HepG2 (cell line): ENCODE measurements around the gene FCHO1. TPM values are rescaled to one million over a fixed set of nuclear protein-coding genes. Genes with fewer than 3 reads are reported as not detected.

Experiments used
- ATAC-seq: fragments of 200-7000 bp; cut with Tn5 transposase; 3 replicates; pipeline ENCODE4 v1.9.1; 2020; ENCODE audit warnings: mild to moderate bottlenecking, moderate library complexity
- BruUV-seq: library from RNA; stranded (reverse); fragments of 400-500 nt; replicated peaks from 2 replicates; lab custom pipeline; 2021; lab: Mats Ljungman, UMichigan
- CTCF ChIA-PET: fragments of 300-600 bp; formaldehyde crosslinking; extraction: SDS; loops from one replicate; lab custom pipeline; 2021; ENCODE audit warnings: low total read pairs, inconsistent platforms, low intra/inter-chr PET ratio; lab: Yijun Ruan, JAX
- POLR2A ChIA-PET: fragments of 350-600 bp; sonication (Branson Sonifier 250); formaldehyde crosslinking; loops from one replicate; lab custom pipeline; 2020; ENCODE audit warnings: antibody characterized with exemption, inconsistent platforms; lab: Yijun Ruan, JAX
- DNase-seq: peaks from one replicate; pipeline ENCODE4 v3.0.0-alpha.2; 2015; ENCODE audit warnings: low spot score
- FAIRE-seq: peaks from 3 replicates; lab custom pipeline; 2011; peaks lifted over from hg19 to GRCh38; lab: Jason Lieb, UNC
- H2AFZ ChIP-seq: one replicate; pipeline ENCODE4 v1.6.1; 2011; ENCODE audit warnings: low read length, inconsistent platforms
- H3K27ac ChIP-seq: fragments of 300-600 bp; 3 replicates; pipeline ENCODE4 v1.8.0; 2011; ENCODE audit warnings: mixed run types, mild to moderate bottlenecking, mixed read lengths, low read length, inconsistent platforms; ENCODE audit not compliant: insufficient read depth; ENCODE audit errors: extremely low read length
- H3K27me3 ChIP-seq, 2 experiments: fragments of 200-600 bp in 1 of 2; 2 replicates in 1 of 2; 3 replicates in 1 of 2; pipeline versions ENCODE4 v1.6.0 to v1.8.0; 2011; ENCODE audit warnings: low read length in 2 of 2, mild to moderate bottlenecking in 2 of 2, moderate library complexity in 2 of 2, inconsistent platforms in 1 of 2; ENCODE audit not compliant: insufficient read depth in 2 of 2, control insufficient read depth in 1 of 2
- H3K36me3 ChIP-seq, 2 experiments: fragments of 200-600 bp in 1 of 2; replicated peaks in 1 of 2; 2 replicates in 1 of 2; 3 replicates in 1 of 2; pipeline versions ENCODE4 v1.5.1 to v1.8.0; 2011; ENCODE audit warnings: low read length in 2 of 2, inconsistent platforms in 1 of 2; ENCODE audit not compliant: insufficient read depth in 2 of 2, control insufficient read depth in 1 of 2
- H3K4me1 ChIP-seq: 2 replicates; pipeline ENCODE4 v1.5.1; 2012; ENCODE audit warnings: low read length, inconsistent platforms; ENCODE audit not compliant: insufficient read depth
- H3K4me2 ChIP-seq: 2 replicates; pipeline ENCODE4 v1.6.0; 2011; ENCODE audit warnings: low read depth, low read length, inconsistent platforms
- H3K4me3 ChIP-seq, 3 experiments: fragments of 200-600 bp in 1 of 3; sonication (generic), shearing (Covaris generic) in 1 of 3; replicated peaks in 1 of 3; 2 replicates each; pipeline ENCODE4 v1.5.1; 2011 to 2016; ENCODE audit warnings: low read length in 3 of 3, inconsistent platforms in 2 of 3, low read depth in 2 of 3, mild to moderate bottlenecking in 2 of 3, control low read depth in 1 of 3, mixed read lengths in 1 of 3; ENCODE audit not compliant: insufficient read depth in 1 of 3
- H3K79me2 ChIP-seq: one replicate; pipeline ENCODE4 v1.6.1; 2011; ENCODE audit warnings: low read length, inconsistent platforms; ENCODE audit not compliant: insufficient read depth
- H3K9ac ChIP-seq: 2 replicates; pipeline ENCODE4 v1.6.0; 2011; ENCODE audit warnings: mild to moderate bottlenecking, low read depth, low read length, inconsistent platforms; ENCODE audit not compliant: insufficient read depth
- H3K9me3 ChIP-seq: 2 replicates; pipeline ENCODE4 v1.5.1; 2012; ENCODE audit warnings: mild to moderate bottlenecking, low read length
- H4K20me1 ChIP-seq: 2 replicates; pipeline ENCODE4 v1.6.0; 2011; ENCODE audit warnings: inconsistent platforms, mild to moderate bottlenecking, low read length, moderate library complexity; ENCODE audit not compliant: insufficient read depth
- AGO2 ChIP-seq: fragments of 200-400 bp; formaldehyde crosslinking; optimal IDR thresholded peaks from 2 replicates; pipeline ENCODE3; 2017; ENCODE audit warnings: mild to moderate bottlenecking, low read depth, low read length, moderate library complexity
- RBFOX2 ChIP-seq: fragments of 200-400 bp; formaldehyde crosslinking; IDR thresholded peaks from 2 replicates; pipeline ENCODE4 v1.6.1; 2017; ENCODE audit warnings: low read depth, mild to moderate bottlenecking, low read length
- ZC3H13 ChIP-seq: sonication (generic); formaldehyde crosslinking; IDR thresholded peaks from 2 replicates; pipeline ENCODE4 v1.8.1; 2023; ENCODE audit warnings: mild to moderate bottlenecking, missing genetic modification reagents, moderate library complexity
- ZNF44 ChIP-seq: sonication (generic); formaldehyde crosslinking; IDR thresholded peaks from 2 replicates; pipeline ENCODE4 v1.5.1; 2020; ENCODE audit warnings: mild to moderate bottlenecking, missing genetic modification reagents
- ZNF790 ChIP-seq: sonication (generic); formaldehyde crosslinking; IDR thresholded peaks from 2 replicates; pipeline ENCODE4 v1.8.0; 2022; ENCODE audit warnings: missing genetic modification reagents, mild to moderate bottlenecking, borderline replicate concordance
- WGBS: methylation state at CpG from one replicate; pipeline ENCODE4 v1.1.6; 2017; ENCODE audit warnings: low lambda C conversion rate; 5-methylcytosine and 5-hydroxymethylcytosine counted together
- in situ Hi-C: cut with HindIII; loops from 2 replicates; pipeline ENCODE4 v1.10.0; 2017; ENCODE audit warnings: low pct_unique_long_range_greater_than_20kb; ENCODE audit not compliant: extremely low pct_ligation_motif_present
- intact Hi-C: fragments of 100-400 bp; cut with micrococcal nuclease; formaldehyde crosslinking; loops from one replicate; pipeline ENCODE4 v1.10.0; 2022; ENCODE audit not compliant: unreplicated experiment
- polyA plus RNA-seq, 8 experiments: library from polyadenylated mRNA; depleted of rRNA in 3 of 8; stranded (reverse) in 7 of 8; unstranded in 1 of 8; fragments of >200 nt; fragmentation: Illumina TruSeq in 4 of 8; extraction: Trizol in 4 of 8; gene quantifications; 2 replicates each; pipeline versions ENCODE4 v1.2.1 to v1.2.3, GENCODE V29; 2011 to 2016; ENCODE audit warnings: low read depth in 4 of 8, missing spikeins in 1 of 8, mixed read lengths in 1 of 8; ENCODE audit not compliant: insufficient read depth in 1 of 8
- total RNA-seq, 5 experiments: library from RNA; depleted of rRNA; stranded (reverse); fragments of >200 nt; fragmentation: Illumina TruSeq; extraction: Trizol; gene quantifications; 2 replicates each; pipeline ENCODE4 v1.2.3, GENCODE V29; 2016; ENCODE audit warnings: low read depth in 1 of 5

The FCHO1 gene
- total and polyA plus RNA-seq, 2 of the 13 experiments (the other 11 are each of a cell fraction or from before 2014, with no cell fraction given): 1.3 to 3.1 TPM

DNA sequence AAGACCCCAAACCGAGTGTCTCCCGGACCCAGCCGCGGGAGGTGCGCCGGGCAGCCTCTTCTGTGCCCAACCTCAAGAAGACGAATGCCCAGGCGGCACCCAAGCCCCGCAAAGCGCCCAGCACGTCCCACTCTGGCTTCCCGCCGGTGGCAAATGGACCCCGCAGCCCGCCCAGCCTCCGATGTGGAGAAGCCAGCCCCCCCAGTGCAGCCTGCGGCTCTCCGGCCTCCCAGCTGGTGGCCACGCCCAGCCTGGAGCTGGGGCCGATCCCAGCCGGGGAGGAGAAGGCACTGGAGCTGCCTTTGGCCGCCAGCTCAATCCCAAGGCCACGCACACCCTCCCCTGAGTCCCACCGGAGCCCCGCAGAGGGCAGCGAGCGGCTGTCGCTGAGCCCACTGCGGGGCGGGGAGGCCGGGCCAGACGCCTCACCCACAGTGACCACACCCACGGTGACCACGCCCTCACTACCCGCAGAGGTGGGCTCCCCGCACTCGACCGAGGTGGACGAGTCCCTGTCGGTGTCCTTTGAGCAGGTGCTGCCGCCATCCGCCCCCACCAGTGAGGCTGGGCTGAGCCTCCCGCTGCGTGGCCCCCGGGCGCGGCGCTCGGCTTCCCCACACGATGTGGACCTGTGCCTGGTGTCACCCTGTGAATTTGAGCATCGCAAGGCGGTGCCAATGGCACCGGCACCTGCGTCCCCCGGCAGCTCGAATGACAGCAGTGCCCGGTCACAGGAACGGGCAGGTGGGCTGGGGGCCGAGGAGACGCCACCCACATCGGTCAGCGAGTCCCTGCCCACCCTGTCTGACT is 24.1 kb upstream of the FCHO1 start:
- 99% methylated on average over 19 of the region's 62 CpGs for WGBS
- ATAC-seq: peak; percentile 18; the same call in 2 of the 3 replicates
- POLR2A ChIA-PET: no interaction called here
- intact Hi-C loops: no loop called here
- no peaks in the 10 kb centered on the region for H3K79me2 ChIP-seq
- TF ChIP-seq ZNF790 (CRISPR knock-in tag) (no peak), AGO2 (peak; percentile 74), RBFOX2 (peak; percentile 63; the same call in 1 of the 2 replicates), ZC3H13 (CRISPR knock-in tag) (0 out of 2 replicates have a peak, but pooled peaks have one; percentile 69)
- TF ChIP-seq, all 625 proteins: peak for 3
- Histone ChIP-seq H3K4me1 (no peaks in the 10 kb centered on the region), H3K9ac (no peak overlapping the region), H2AFZ (no peak overlapping the region), H3K4me3 (no peak overlapping the region), H3K27me3 (no peaks in the 10 kb centered on the region), H3K4me2 (no peak overlapping the region), H4K20me1 (peaks cover 3% of the 10 kb centered on the region), H3K27ac (no peak overlapping the region), H3K9me3 (no peaks in the 10 kb centered on the region), H3K36me3 (peaks cover 26 to 38% of the 10 kb centered on the region in 2 experiments; a peak in 4 of 5 replicates)
- DNase-seq (no peak), FAIRE-seq (no peak)
- in situ Hi-C loops: no loop called here
- CTCF ChIA-PET: no interaction called here
- BruUV-seq: no TSS peak

DNA sequence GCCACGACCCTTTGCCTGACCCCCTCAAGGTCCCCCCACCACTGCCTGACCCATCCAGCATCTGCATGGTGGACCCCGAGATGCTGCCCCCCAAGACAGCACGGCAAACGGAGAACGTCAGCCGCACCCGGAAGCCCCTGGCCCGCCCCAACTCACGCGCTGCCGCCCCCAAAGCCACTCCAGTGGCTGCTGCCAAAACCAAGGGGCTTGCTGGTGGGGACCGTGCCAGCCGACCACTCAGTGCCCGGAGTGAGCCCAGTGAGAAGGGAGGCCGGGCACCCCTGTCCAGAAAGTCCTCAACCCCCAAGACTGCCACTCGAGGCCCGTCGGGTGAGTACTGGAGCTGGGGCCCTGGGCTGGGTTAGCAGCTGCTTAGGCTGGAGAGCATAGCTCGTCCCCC is 23.4 kb upstream of the FCHO1 start:
- POLR2A ChIA-PET: no interaction called here
- ATAC-seq (no peak), DNase-seq (no peak), FAIRE-seq (no peak)
- intact Hi-C loops (no loop called here), in situ Hi-C loops (no loop called here)
- BruUV-seq: no TSS peak
- 97% methylated on average over 7 of the region's 19 CpGs for WGBS
- H4K20me1 ChIP-seq: peaks cover 3% of the 10 kb centered on the region
- no peak overlapping the region for H2AFZ ChIP-seq
- peaks cover 27 to 44% of the 10 kb centered on the region in 2 experiments; a peak in 4 of 5 replicates for H3K36me3 ChIP-seq
- 0 out of 2 replicates have a peak, but pooled peaks have one; percentile 7 for TF ChIP-seq RBFOX2
- no peak for TF ChIP-seq ZNF44 (CRISPR knock-in tag)
- H3K79me2 ChIP-seq: no peaks in the 10 kb centered on the region
- CTCF ChIA-PET: no interaction called here
- H3K27me3 ChIP-seq: no peaks in the 10 kb centered on the region
- H3K9me3 ChIP-seq: no peaks in the 10 kb centered on the region
- no peak overlapping the region for H3K4me2 ChIP-seq
- H3K27ac ChIP-seq: no peak overlapping the region
- H3K4me3 ChIP-seq: no peak overlapping the region
- H3K9ac ChIP-seq: no peak overlapping the region
- H3K4me1 ChIP-seq: no peaks in the 10 kb centered on the region
